ENCODE measurements around the gene HAGH. TPM values are rescaled to one million over a fixed set of nuclear protein-coding genes. Genes with fewer than 3 reads are reported as not detected.
"Not testable (repeated sequence)": the region's sequence is repeated elsewhere in the genome, so short reads cannot be mapped to it uniquely, and the experiment has no call there.

Gene HAGH
- polyA plus RNA-seq, result 55.5 TPM
- long read RNA-seq, donor 1, partial matches to known transcripts, result 0 of 5 reads
- long read RNA-seq, donor 1, other reads (novel, unspliced or antisense), result 0 of 5 reads
- long read RNA-seq, donor 2, transcript HAGH-202 (9 exons, 2,984 nt), result major isoform, 8 of 21 reads
- long read RNA-seq, donor 2, partial matches to known transcripts, result 6 of 21 reads
- long read RNA-seq, donor 2, other reads (novel, unspliced or antisense), result 0 of 21 reads
- long read RNA-seq, donor 3, result 0 reads
- long read RNA-seq, donor 4, partial matches to known transcripts, result 5 of 8 reads
- long read RNA-seq, donor 4, other reads (novel, unspliced or antisense), result 0 of 8 reads
- long read RNA-seq, donor 5, partial matches to known transcripts, result 0 of 9 reads
- long read RNA-seq, donor 5, other reads (novel, unspliced or antisense), result 0 of 9 reads
- long read RNA-seq, donor 6, transcript HAGH-202 (9 exons, 2,984 nt), result major isoform, 10 of 17 reads
- long read RNA-seq, donor 6, transcript HAGH-201 (10 exons, 1,257 nt), result minor isoform, 6 of 17 reads
- long read RNA-seq, donor 6, partial matches to known transcripts, result 0 of 17 reads
- long read RNA-seq, donor 6, other reads (novel, unspliced or antisense), result 0 of 17 reads
- long read RNA-seq, donor 7, transcript HAGH-202 (9 exons, 2,984 nt), result major isoform, 5 of 10 reads
- long read RNA-seq, donor 7, partial matches to known transcripts, result 0 of 10 reads
- long read RNA-seq, donor 7, other reads (novel, unspliced or antisense), result 0 of 10 reads
- long read RNA-seq, donor 8, transcript HAGH-202 (9 exons, 2,984 nt), result major isoform, 10 of 16 reads
- long read RNA-seq, donor 8, partial matches to known transcripts, result 0 of 16 reads
- long read RNA-seq, donor 8, other reads (novel, unspliced or antisense), result 0 of 16 reads
- long read RNA-seq, donor 9, transcript HAGH-201 (10 exons, 1,257 nt), result major isoform, 11 of 24 reads
- long read RNA-seq, donor 9, transcript HAGH-202 (9 exons, 2,984 nt), result major isoform, 11 of 24 reads
- long read RNA-seq, donor 9, partial matches to known transcripts, result 0 of 24 reads
- long read RNA-seq, donor 9, other reads (novel, unspliced or antisense), result 0 of 24 reads
- long read RNA-seq, donor 10, transcript HAGH-201 (10 exons, 1,257 nt), result minor isoform, 9 of 29 reads
- long read RNA-seq, donor 10, transcript HAGH-202 (9 exons, 2,984 nt), result major isoform, 13 of 29 reads
- long read RNA-seq, donor 10, partial matches to known transcripts, result 5 of 29 reads
- long read RNA-seq, donor 10, other reads (novel, unspliced or antisense), result 0 of 29 reads
- long read RNA-seq, donor 11, transcript HAGH-202 (9 exons, 2,984 nt), result major isoform, 10 of 16 reads
- long read RNA-seq, donor 11, transcript HAGH-201 (10 exons, 1,257 nt), result minor isoform, 5 of 16 reads
- long read RNA-seq, donor 11, partial matches to known transcripts, result 0 of 16 reads
- long read RNA-seq, donor 11, other reads (novel, unspliced or antisense), result 0 of 16 reads

DNA sequence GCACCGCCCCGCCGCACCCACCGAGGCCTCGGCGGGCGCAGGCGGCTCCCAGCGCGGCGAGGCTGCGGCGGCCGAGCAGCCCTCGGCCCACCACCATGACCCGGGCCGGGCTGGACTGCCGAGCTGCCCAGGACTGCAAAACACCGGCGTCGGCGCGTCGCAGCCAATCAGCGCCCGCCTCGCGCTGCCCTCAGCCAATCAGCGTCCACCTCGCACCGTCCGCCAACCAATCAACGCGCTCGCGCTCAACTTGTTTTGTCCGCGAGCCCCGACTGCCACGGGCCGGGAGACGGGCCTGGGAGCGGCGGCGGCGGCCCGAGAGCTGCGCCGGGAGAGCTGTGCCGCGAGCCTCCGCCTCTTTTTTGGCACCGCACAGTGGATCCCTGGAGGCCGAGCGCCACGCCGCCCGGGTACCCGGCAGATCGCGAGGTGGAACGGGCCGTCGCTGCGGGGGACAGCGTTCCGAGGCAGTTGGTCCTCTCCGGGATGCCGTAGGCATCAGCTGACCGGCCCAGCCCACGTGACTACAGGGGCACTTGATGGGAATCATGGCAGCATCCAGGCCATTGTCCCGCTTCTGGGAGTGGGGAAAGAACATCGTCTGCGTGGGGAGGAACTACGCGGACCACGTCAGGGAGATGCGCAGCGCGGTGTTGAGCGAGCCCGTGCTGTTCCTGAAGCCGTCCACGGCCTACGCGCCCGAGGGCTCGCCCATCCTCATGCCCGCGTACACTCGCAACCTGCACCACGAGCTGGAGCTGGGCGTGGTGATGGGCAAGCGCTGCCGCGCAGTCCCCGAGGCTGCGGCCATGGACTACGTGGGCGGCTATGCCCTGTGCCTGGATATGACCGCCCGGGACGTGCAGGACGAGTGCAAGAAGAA is at the start of gene HAGH, which contains the start of gene FAHD1:
TSS of gene HAGH (minus strand) at position 135 of the 883 bp plus-strand sequence. CDS start at position 97, 38 bp downstream.
TSS of gene FAHD1 (plus strand) at position 516 of the 883 bp plus-strand sequence. CDS start at position 549, 33 bp downstream.
- Histone ChIP-seq H3K27ac (ENCODE audit: low read length) (peak within 1 kb of the TSS; percentile 92), H3K4me1 (ENCODE audit: control insufficient read depth, insufficient read depth, low read length) (peaks cover 25% of the 10 kb centered on the region), H3K27me3 (ENCODE audit: control insufficient read depth, insufficient read depth, low read length) (no peaks in the 10 kb centered on the region), H3K4me3 (ENCODE audit: low read length) (peak within 1 kb of the TSS; percentile 95), H3K9me3 (ENCODE audit: control insufficient read depth, low read depth, low read length) (no peaks in the 10 kb centered on the region), H3K36me3 (ENCODE audit: control insufficient read depth, insufficient read depth, low read length) (peaks cover 11% of the 10 kb centered on the region)
- no CpG with 5 or more reads among the region's 104 CpGs for WGBS (ENCODE audit: insufficient coverage, low lambda C conversion rate)
- DNase-seq, result peak; percentile 95 to 99

- 90% methylated on average over 2 of the region's 13 CpGs for WGBS (ENCODE audit: insufficient coverage, low lambda C conversion rate)
- H3K4me3 ChIP-seq (ENCODE audit: low read length); H3K4me1 ChIP-seq (ENCODE audit: control insufficient read depth, insufficient read depth, low read length); DNase-seq; H3K27ac ChIP-seq (ENCODE audit: low read length); H3K36me3 ChIP-seq (ENCODE audit: control insufficient read depth, insufficient read depth, low read length); H3K9me3 ChIP-seq (ENCODE audit: control insufficient read depth, low read depth, low read length): not testable (repeated sequence)
- peaks cover 28% of the 10 kb centered on the region for H3K27me3 ChIP-seq (ENCODE audit: control insufficient read depth, insufficient read depth, low read length)
Measured at GRCh38 chr16:1876066-1876465, 49.4 kb upstream of the HAGH start.

- Histone ChIP-seq H3K27ac (ENCODE audit: low read length) (no peak overlapping the region), H3K27me3 (ENCODE audit: control insufficient read depth, insufficient read depth, low read length) (peaks cover 28% of the 10 kb centered on the region), H3K4me3 (ENCODE audit: low read length) (no peak overlapping the region), H3K9me3 (ENCODE audit: control insufficient read depth, low read depth, low read length) (peaks cover 3% of the 10 kb centered on the region), H3K4me1 (ENCODE audit: control insufficient read depth, insufficient read depth, low read length) (no peaks in the 10 kb centered on the region), H3K36me3 (ENCODE audit: control insufficient read depth, insufficient read depth, low read length) (no peaks in the 10 kb centered on the region)
- WGBS (ENCODE audit: insufficient coverage, low lambda C conversion rate), result 25% methylated on average over 2 of the region's 6 CpGs
- DNase-seq, result no peak
Measured at GRCh38 chr16:1874854-1875253, 48.2 kb upstream of the HAGH start.

DNA sequence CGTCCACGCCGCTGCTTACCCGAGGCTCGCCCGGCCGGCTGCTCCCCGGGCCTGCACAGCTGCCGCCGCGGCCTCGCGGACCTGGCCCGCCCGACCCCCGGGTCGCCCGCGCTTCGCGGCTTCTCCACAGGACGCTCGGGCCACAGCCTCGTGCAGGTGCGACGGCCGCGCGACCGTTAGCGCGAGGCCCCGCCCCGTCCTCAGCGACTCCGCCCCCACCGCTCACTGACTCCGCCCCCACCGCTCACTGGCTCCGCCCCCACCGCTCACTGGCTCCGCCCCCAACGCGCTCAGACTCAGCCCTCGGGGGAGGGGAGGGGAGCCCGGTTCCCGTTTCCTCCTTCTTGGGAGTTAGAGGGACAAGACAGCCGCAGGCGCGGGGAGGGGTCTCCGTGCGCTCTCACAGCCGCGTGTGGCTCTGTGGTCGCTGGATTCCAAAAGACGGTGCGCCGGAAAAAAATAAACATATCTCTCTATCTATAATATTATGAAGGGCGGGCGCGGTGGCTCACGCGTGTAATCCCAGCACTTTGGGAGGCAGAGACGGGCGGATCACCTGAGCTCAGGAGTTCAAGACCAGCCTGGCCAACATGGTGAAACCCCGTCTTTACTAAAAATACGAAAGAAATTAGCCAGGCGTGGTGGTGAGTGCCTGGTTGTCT is 45.5 kb upstream of the HAGH start, which contains the start of gene MEIOB:
TSS of gene MEIOB (minus strand) at position 191 of the 662 bp plus-strand sequence. CDS start 3,989 bp downstream, outside the sequence.
- Histone ChIP-seq H3K27me3 (ENCODE audit: control insufficient read depth, insufficient read depth, low read length) (peaks cover 18% of the 10 kb centered on the region), H3K4me3 (ENCODE audit: low read length) (peak within 1 kb of the TSS; percentile 39)
- no CpG with 5 or more reads among the region's 68 CpGs for WGBS (ENCODE audit: insufficient coverage, low lambda C conversion rate)

GRCh38 chr16:1870365-1871082 is 43.9 kb upstream of the HAGH start:
- peaks cover 3% of the 10 kb centered on the region for H3K9me3 ChIP-seq (ENCODE audit: control insufficient read depth, low read depth, low read length)
- DNase-seq, result peak in 1 of 2 donors; percentile 22
- no peak overlapping the region for H3K4me3 ChIP-seq (ENCODE audit: low read length)
- H3K4me1 ChIP-seq (ENCODE audit: control insufficient read depth, insufficient read depth, low read length), result no peaks in the 10 kb centered on the region
- H3K27ac ChIP-seq (ENCODE audit: low read length), result no peak overlapping the region
- no peaks in the 10 kb centered on the region for H3K36me3 ChIP-seq (ENCODE audit: control insufficient read depth, insufficient read depth, low read length)
- peaks cover 18% of the 10 kb centered on the region for H3K27me3 ChIP-seq (ENCODE audit: control insufficient read depth, insufficient read depth, low read length)
- WGBS (ENCODE audit: insufficient coverage, low lambda C conversion rate), result no CpG with 5 or more reads among the region's 9 CpGs

More for the DNA sequence above, 45.5 kb upstream of the HAGH start, which contains the start of gene MEIOB:
- H3K36me3 ChIP-seq (ENCODE audit: control insufficient read depth, insufficient read depth, low read length), result no peaks in the 10 kb centered on the region
- no peaks in the 10 kb centered on the region for H3K4me1 ChIP-seq (ENCODE audit: control insufficient read depth, insufficient read depth, low read length)
- peaks cover 3% of the 10 kb centered on the region for H3K9me3 ChIP-seq (ENCODE audit: control insufficient read depth, low read depth, low read length)
- no peak within 1 kb of the TSS for H3K27ac ChIP-seq (ENCODE audit: low read length)
- DNase-seq, result no peak

GRCh38 chr16:1865902-1866690 is 39.5 kb upstream of the HAGH start:
- Histone ChIP-seq H3K4me1 (ENCODE audit: control insufficient read depth, insufficient read depth, low read length) (peaks cover 4% of the 10 kb centered on the region), H3K27me3 (ENCODE audit: control insufficient read depth, insufficient read depth, low read length) (no peaks in the 10 kb centered on the region), H3K27ac (ENCODE audit: low read length) (no peak overlapping the region), H3K9me3 (ENCODE audit: control insufficient read depth, low read depth, low read length) (no peaks in the 10 kb centered on the region), H3K36me3 (ENCODE audit: control insufficient read depth, insufficient read depth, low read length) (no peaks in the 10 kb centered on the region), H3K4me3 (ENCODE audit: low read length) (no peak overlapping the region)
- no CpG with 5 or more reads among the region's 6 CpGs for WGBS (ENCODE audit: insufficient coverage, low lambda C conversion rate)
- no peak for DNase-seq

GRCh38 chr16:1863681-1864460 is 37.2 kb upstream of the HAGH start:
- H3K27me3 ChIP-seq (ENCODE audit: control insufficient read depth, insufficient read depth, low read length), result peaks cover 3% of the 10 kb centered on the region
- no peaks in the 10 kb centered on the region for H3K36me3 ChIP-seq (ENCODE audit: control insufficient read depth, insufficient read depth, low read length)
- peaks cover 18% of the 10 kb centered on the region for H3K4me1 ChIP-seq (ENCODE audit: control insufficient read depth, insufficient read depth, low read length)
- H3K27ac ChIP-seq (ENCODE audit: low read length), result no peak overlapping the region
- no CpG with 5 or more reads among the region's 4 CpGs for WGBS (ENCODE audit: insufficient coverage, low lambda C conversion rate)
- H3K4me3 ChIP-seq (ENCODE audit: low read length), result no peak overlapping the region
- no peaks in the 10 kb centered on the region for H3K9me3 ChIP-seq (ENCODE audit: control insufficient read depth, low read depth, low read length)
- DNase-seq, result peak in 1 of 2 donors; percentile 45
